ENCODE results near the gene TPRG1L.

The TPRG1L gene

DNA sequence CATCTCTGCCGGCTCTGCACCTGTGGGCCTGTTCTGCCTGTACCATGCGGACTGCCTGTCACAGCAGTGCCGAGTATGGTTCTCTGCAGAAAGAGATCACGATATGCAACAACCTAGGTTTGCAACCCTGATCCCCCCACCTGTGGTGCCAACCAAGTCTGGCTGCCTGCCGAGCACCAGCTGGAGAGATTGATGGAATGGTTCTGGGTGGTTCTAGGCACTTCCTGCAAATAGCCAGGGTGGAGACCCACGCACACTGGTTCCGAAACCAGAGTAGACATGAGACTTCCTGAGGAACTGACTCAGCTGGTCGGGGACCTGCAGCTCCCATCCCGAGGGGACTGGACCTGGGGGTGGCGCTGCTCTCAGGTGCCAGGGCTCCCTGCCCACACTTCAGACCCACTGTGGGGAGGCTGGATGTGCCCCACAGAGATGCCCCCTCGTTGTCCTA is 5.4 kb downstream of the TPRG1L start:
- no peak for DNase-seq

DNA sequence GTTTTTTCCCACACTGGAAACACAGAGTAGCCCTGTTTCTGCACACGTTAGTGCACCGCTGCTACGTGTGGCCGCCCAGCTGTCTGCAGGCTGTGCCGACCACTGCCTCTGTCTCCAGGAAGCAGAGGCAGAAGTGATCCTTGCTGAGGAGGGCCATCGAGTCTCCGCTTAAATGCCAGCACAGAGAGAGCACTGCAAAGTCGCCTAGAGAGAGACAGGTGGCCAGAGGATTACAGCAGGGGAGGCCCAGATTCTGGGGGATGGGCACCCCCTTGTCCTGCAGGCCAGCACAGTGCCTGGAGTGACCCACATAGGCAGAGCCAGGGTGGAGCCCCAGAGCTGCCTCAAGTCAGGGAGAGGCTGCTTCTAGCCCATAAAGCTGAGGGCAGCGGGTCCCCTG is 6.1 kb downstream of the TPRG1L start:
- DNase-seq: no peak

DNA sequence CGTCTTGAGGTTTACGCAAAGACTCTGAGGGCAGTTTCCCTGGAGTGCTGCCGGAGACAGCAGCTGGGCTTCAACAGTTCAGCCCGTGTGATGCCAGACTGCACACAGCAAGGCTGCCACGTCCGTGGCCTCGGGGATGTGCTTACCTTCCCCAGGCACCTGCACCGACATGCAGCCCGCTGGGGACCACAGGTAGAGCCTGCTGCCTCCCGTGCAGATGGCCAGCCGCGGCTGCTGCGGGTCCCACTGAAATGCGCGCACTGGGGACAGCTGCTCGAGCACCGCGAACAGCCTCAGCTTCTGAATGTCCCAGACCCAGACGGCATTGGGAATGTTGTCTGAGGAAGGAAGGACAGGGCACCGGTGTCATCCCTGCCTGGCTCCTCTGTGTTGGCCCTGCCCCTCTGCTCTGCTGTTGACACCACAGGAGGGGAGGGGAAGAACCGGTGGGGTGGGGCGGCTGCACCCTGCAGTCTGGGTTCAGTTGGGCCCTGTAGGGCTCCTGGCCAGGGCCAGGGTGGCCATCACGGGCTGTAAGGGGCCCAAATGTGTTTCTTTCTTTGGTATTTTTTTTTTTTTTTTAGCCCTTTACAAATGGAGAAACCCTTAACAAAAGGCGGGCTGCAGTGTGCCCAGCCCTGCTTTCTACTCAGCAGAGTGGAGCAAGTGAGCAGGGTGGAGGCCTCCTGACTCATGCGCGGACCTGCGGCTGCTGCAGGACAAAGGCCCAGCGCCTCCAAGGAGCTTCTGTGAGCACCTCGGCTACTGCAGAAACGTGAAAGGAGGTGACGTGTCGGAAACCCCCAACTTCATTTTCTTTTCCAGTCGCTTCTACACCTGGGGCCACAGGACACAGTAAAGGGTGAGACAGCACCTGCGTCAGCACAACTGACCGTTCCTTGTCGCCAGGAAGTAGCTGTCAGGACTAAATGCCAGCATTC is 6.8 kb downstream of the TPRG1L start:
- DNase-seq: no peak

DNA sequence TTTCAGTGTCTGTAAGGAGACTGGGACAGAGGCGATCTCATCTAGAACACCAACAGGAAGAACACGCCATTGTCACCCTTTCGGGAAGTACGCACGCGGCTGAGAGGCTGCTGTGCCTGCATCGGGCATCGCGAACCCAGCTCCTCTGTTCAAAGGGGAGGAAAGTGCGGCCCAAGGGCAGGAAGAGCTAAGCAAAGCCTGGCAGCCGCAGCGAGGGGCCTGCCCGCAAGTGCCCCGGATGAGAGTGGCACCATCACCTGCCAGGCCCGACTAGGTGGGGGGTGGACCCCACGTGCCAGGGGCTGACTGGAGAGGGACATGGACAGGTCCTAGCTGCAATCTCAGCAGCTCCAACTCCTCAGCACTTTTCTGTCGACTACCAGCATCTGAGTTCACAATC is 7.5 kb downstream of the TPRG1L start:
- no peak for DNase-seq

DNA sequence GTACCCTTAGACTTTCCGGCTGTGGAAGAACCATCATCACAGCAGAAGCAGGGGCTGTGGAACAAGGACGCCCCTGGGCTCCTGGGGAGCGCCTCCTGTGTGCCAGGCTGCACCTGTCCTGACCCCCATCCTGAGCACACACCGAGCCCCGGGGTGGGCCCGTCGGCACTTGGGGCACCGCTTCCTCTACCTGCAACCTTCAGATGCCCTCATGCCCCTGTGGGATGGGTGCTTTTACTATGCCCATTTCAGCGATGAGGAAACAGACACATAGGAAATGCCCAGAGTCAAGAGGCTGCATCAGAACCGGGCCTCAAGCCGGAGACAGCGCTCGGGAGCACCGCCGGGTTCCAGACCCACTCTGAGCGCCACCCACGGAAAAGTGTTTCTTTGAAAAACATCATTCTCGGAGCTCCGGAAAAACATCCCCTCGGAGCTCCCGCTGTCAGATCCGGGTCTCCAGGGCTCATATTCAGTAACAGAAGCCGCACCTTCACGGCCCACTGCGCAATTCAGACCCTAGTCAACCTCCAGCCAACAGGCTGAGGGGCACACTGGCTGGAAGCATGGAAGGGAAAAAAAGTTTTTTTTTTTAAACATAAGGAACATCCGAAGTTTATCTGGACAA is 8.0 kb downstream of the TPRG1L start:
- DNase-seq: no peak

DNA sequence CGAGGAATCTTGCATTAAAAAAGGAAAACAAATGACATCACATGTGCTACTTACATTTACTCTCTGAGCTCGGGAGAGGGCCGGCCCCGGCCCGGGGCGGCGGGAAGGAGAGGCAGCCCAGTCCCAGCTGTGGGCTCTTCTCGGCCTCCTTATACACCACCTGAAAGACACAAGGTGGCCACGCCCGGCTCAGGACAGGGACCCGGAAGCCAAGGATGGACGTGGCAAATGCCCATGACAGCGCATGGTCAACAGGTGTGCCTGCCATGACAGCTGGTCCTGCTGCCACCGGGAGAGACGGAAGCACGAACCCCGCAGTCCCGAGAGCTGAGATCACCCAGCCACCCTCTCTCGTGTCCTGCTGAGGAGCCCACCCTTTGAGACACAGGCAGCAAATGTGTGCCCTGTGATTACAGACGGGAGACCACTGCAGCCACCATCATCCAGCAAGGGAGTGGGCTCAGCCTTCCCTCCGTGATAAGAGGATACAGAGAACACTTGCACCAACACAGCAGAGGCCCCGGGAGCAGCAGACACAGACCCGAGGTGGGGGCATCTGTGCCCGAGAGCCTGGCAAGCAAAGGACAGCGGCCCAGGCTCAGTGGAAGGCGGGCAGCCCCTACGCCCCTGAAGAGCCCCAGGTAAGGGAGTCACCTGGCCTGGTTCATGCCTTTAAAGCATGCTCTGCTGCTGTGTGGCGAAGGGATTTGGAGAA is 8.7 kb downstream of the TPRG1L start:
- no peak for DNase-seq

DNA sequence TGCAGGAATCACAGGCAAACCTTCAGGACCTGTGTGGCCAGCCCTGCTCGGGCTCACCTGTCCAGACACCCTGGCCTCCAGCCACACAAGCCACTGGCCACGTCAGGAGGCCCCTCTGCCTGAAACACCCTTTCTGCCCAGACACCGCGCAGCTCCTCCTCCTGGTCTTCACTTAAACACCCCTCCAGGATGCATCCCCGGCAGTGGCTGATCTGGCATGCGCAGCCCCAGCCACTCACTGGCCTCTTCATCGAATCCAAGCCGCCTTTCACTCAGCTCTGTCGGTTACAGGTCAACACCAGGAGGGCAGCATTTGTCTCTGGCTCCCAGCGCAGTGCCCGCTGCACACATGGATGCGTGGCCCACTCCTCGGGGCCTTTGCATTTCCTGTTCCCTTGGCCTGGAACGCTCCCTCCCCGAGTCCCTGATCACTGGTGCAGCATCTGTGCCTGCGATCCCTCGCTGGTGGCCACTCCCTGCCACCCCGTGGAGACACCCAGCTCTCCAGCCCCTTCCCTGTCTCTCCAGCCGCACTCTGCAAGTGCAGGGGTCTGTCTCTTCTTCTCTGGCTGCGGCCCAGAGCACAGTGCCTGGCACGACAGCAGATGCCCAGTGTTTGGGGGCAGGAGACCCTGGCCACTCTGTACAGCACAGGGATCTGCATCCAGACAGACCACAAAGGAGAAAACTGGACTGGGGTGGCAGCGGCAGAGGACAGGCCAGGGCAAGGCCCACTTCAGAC is 9.4 kb downstream of the TPRG1L start:
- DNase-seq: no peak

DNA sequence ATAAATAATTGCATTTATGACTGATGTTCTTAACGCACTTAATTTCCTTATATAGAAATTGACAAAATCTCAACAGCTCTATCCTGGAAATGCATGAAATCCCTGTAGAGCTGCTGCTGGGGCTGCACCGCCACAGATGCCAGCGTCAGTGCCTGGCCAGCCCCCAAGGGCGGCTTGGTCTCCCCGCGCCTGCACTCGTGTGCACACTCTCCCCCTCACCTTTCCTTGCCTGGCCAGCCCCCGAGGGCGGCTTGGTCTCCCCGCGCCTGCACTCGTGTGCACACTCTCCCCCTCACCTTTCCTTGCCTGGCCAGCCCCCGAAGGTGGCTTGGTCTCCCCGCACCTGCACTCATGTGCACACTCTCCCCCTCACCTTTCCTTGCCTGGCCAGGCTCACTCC is 11.3 kb downstream of the TPRG1L start:
- no peak for DNase-seq

DNA sequence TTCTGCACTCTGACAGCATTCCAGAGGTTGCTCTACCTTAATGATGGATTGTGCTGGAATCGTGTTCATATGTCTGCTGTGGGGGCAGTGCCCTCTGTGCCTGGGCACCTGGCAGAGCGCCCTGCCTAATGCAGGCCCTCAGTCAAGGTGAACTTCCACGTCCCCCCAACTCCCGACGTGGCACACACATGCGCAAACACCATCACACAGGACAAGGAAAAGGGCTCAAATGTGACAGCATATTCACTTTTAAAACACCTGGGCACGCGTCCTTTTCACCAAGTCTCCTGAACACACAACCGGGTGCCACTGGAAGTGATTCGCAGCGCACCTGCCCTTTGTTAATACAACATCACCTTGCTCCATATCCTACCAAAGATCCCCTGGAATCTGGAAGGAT is 11.7 kb downstream of the TPRG1L start:
- DNase-seq: no peak

DNA sequence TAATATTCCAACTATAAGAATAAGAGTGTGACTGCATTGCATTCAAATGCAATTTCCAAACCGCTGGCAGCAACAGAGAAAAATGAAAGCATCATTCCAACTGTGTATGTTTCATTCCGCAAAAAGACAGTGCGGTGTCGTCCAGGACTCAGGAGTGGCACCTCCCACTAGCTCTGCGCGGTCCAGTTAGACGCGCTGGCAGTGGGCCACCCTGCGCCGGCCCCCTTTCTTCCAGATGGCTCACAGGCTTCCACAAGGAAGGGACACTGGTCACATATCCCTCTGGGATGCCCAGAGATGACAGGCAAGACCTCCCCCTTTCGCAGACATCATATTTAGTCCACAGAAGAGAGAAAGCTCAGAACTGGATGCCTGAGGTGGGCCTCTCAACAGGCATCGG is 13.2 kb downstream of the TPRG1L start:
- no peak for DNase-seq

DNA sequence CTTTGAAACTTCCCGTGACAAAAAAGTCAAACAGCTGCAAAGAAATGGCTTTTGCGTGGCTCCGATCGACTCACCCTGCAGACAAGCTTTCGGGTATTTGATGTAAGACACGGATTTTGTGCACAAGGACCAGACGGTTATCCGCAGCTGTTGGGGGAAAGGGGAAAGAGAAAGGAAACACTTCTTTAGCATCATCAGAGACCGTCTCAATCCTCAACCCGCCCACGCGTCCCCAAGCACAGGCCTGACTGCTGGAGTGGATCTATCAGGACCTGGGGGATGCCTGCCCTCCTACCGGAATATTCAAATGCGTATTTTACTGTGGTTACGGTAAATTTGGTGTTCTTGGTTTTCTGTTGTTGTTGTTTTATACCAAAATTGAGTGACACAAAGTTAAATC is 13.9 kb downstream of the TPRG1L start:
- DNase-seq: no peak

DNA sequence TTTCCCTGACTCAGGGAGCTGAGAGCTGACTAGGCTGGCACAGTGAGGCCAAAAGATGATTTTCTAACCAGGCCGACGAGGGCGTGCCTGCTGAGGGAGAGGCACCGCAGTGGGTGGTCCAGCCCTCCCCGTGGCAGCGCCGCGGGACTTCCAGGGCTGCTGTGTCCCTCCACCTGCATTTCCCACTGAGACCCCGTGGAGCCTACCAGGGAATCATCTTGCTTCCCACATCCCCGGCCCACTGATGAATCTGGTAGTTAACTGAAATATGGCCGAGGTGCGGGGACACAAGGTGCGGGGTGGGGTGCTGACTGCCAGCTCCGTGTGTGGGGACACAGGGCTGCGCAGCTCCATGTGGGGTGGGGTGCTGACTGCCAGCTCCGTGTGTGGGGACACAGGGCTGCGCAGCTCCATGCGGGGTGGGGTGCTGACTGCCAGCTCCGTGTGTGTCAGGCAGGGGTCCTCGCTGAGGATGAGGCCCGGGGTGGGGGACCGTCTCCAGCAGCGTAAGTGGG is 14.6 kb downstream of the TPRG1L start:
- no peak for DNase-seq

DNA sequence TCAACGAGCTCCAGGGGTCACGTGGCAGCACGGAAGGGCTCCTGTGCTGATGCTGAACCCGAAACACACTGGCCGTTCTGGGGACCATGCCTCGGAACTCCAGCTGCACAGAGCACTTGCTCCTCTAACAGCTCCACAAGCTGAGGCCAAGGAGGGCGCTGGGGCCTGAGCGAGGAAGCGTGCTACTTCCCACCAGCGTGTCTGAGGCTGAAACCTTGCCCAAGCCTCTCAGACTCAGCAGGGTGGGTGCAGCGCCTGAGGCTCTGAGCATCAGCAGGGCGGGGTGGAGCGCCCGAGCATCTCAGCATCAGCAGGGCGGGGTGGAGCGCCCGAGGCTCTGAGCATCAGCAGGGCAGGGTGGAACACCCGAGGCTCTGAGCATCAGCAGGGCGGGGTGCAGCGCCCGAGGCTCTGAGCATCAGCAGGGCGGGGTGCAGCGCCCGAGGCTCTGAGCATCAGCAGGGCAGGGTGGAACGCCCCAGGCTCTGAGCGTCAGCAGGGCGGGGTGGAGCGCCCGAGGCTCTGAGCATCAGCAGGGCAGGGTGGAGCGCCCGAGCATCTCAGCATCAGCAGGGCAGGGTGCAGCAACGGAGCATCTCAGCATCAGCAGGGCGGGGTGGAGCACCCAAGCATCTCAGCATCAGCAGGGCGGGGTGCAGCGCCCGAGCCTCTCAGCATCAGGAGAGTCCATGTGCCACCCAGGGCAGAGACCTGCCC is 15.5 kb downstream of the TPRG1L start:
- no peak for DNase-seq

DNA sequence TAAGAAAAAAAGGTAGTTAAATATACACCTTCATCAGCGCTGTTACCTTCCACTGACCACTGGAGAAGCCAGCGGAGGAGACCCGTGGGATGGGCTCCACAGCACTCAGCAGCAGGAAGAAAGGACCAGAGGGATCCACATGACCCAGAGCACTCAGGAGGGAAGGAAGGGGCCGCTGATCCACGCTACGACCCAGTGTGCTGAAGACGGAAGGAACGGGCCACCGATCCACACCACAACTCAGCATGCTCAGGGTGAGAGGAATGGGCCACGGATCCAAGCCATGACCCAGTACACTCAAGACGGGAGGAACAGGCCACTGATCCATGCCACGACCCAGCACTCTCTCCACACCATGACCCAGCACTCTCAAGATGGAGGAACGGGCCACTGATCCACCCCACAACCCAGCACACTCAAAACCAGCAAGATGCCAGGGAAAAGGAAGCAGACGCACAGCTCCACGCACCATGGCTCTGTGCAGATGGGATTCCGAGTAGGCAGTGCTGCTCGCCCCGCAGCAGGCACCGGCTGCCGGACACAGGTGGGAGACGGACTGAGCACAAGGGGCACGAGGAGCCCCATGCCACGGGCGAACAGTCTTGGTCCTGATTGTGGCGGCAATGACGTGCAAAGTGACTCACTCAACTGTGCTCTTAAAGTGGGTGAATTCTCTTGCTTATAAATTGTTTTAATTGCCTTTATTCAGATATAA is 16.4 kb downstream of the TPRG1L start:
- DNase-seq: no peak

DNA sequence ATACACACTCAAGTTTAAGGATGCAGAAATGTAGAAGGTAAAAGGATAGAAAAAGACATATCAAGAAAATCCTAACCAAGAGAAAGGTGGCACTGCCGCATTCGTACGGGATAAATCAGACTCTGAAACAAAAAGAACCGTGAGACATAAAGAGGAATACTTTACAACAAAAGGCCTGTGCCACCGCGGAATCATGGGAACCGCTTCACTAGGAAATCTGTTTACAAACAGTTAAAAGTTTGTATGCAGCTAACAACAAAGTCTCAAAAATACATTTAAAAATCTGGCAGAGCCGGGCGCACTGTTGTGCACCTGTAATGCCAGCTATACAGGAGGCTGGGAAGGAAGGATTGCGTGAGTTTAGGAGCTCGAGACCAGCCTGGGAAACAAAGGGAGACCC is 17.0 kb downstream of the TPRG1L start:
- no peak for DNase-seq

DNA sequence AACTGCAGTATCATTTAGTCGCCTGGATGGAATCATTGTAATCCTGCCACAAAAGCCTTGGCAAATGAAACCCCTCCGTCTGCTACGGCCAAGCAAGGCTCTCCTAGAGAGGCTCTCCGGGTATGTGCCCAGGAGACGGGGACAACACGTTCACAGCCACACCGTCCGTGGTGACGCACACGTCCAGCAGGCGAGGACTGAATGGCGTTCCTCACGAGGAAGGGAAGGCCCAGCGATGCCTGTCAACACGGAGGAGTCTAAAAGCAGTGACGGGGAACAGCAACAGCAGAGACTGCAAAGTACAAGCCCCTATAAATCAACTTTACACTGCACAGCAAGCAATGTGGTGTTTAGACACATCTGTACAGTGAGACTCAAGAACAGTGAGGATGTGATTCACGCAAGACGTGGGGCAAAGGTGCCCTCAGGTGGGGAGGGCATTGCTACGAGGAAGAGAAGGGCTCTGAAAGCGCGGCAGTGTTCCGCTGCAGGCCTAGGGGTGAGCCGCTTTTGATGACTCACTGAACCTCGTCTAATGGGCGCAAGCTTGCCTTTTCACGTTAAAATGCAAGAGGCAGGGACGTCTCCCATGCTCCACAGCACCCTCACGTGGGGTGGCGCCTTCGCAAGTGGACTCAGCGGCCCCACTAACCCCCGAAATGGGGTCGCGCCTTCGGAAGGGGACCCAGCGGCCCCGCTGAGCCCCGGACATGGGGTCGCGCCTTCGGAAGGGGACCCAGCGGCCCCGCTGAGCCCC is 18.3 kb downstream of the TPRG1L start:
- DNase-seq: no peak

DNA sequence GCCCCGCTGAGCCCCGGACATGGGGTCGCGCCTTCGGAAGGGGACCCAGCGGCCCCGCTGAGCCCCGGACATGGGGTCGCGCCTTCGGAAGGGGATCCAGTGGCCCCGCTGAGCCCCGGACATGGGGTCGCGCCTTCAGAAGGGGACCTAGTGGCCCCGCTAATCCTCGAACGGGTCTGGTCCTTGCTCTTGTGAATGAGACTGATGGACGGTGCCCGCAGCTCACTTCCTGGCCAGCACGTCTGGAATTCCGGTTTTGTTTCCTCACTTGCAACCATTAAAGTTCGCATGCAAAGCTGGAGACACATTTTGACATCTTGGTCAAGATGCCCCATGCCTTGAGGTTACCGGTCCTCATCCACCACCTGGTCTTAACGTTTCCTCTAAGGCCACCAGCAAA is 19.5 kb downstream of the TPRG1L start:
- DNase-seq: no peak

DNA sequence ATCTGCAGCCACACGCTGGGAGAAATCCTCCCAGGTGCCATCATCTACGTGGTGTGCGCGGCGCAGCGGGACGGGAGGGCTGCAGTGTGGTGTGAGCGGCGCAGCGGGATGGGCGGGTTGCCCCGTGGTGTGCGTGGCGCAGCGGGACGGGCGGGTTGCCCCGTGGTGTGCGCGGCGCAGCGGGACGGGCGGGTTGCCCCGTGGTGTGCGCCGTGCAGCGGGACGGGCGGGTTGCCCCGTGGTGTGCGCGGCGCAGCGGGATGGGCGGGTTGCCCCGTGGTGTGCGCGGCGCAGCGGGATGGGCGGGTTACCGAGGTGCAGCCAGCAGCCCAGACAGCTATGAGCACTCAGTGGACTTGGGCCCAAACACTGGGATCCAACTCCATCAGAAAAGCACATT is 20.4 kb downstream of the TPRG1L start:
- no peak for DNase-seq

DNA sequence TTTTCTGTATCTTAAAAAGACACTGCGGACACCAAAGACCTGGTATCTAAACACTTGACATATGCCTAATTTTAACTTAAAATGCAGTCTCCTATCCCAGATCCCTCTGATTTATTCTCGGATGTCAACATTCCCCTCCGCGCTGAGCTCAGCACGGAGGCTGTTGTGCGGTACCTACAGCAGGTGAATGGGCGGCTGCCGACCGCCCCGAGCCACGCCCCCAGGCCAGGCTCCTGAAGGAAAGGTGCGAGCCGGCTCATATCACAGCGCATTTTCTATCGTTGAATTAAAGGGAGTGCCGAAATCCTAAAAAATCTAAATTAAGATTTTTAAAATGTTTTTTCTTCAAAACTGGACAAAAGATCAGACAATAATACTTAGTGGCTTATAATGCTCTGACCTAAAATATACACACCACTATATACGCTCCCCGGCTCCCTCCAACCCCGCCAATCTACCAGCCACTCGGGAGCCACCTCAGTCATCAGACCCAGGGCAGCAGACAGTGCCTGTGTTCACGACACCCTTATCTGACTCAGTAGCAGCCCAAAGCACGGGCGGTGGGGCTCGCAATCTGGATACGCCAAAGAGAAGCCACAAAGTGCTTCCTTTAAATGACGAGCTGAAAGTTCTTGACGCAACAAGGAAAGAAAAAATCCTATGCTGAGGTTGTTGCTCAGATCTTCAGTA is 21.0 kb downstream of the TPRG1L start:
- DNase-seq: no peak

DNA sequence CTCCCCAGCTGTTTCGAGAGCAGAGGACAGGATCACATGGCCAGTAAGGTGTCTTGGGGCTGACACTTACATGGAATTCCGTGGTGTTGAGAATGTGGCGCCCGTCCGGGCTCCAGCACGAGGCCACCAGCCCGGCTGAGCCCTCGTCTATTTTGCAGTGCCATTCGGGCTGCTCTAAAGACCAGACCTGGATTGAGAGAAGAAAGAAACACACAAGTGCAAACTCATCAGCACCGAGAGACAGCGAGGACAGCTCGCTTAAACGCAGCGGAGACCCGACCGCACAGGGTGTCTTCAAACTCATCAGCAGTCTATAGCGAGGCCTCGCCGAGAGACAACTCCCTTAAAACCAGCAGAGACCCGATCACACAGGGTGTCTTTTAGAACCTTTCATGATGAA is 21.8 kb downstream of the TPRG1L start:
- DNase-seq: no peak
